Gastrocnemius medialis (tissue), 4 donors: Measurements from ENCODE around the gene GRM1.

Experiments used
- POLR2A ChIP-seq, 2 donors: fragments of 450-650 bp; IDR thresholded peaks; one replicate each; pipeline ENCODE4 v1.6.1; 2017; ENCODE audit warnings: antibody characterized with exemption in 2 of 2, mild to moderate bottlenecking in 2 of 2, moderate library complexity in 2 of 2
- TF ChIP-seq, protein P1 (sequence below), 5 experiments: fragments of 450-650 bp in 3 of 5; fragments of 200-600 bp in 2 of 5; sonication (generic) in 2 of 5; IDR thresholded peaks in 4 of 5; conservative IDR thresholded peaks in 1 of 5; 1 replicate in 4 of 5; 2 replicates in 1 of 5; pipeline ENCODE4 v1.5.1; 2016 to 2019; ENCODE audit warnings: antibody characterized with exemption in 5 of 5, mild to moderate bottlenecking in 3 of 5, moderate library complexity in 3 of 5

DNA sequence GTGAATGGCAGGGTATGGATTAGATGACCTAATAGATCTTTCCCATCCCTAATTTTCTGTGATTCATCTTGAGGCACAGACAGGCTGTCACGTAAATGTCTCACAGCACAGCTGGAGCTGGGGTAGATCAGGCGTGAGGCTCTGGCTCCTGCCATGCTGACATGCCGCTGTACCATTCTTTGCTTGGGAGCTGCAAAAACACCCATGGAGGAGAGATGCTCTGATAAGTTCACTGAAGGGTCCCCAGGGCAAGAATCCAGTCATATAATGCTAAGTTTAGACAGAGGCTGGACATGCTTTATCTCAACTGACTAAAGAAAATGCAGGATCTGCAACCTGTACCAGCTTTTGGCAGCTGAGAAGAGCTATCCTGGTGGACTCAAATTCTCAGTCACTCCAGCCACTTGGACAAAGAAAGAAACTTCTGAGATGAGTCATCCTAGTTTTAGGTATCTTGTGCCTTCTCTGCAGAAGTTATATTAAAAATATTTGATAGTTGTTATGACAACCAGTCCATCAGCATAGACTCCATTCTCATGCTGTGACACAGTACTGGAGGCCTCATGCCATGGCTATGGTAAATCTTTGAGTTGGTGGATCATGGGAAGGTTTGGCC, 329.7 kb downstream of the GRM1 start:
- TF ChIP-seq, protein P1, sequence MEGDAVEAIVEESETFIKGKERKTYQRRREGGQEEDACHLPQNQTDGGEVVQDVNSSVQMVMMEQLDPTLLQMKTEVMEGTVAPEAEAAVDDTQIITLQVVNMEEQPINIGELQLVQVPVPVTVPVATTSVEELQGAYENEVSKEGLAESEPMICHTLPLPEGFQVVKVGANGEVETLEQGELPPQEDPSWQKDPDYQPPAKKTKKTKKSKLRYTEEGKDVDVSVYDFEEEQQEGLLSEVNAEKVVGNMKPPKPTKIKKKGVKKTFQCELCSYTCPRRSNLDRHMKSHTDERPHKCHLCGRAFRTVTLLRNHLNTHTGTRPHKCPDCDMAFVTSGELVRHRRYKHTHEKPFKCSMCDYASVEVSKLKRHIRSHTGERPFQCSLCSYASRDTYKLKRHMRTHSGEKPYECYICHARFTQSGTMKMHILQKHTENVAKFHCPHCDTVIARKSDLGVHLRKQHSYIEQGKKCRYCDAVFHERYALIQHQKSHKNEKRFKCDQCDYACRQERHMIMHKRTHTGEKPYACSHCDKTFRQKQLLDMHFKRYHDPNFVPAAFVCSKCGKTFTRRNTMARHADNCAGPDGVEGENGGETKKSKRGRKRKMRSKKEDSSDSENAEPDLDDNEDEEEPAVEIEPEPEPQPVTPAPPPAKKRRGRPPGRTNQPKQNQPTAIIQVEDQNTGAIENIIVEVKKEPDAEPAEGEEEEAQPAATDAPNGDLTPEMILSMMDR (IDR thresholded peaks at IDR 0.05 in 4 of 5, conservative IDR thresholded peaks at IDR 0.05 in 1 of 5) = no peak
- TF ChIP-seq POLR2A (IDR thresholded peaks at IDR 0.05) = no peak
